Loucy (cell line): Measurements from ENCODE around the gene TOR4A.

Experiments
- H2AFZ ChIP-seq: fragments of 200-600 bp; sonication (generic); 2 replicates; pipeline ENCODE4 v1.6.0; 2016; ENCODE audit warnings: antibody characterized with exemption, mild to moderate bottlenecking, low read length, moderate library complexity
- H3F3A ChIP-seq: fragments of 200-600 bp; 2 replicates; pipeline ENCODE4 v1.6.0; 2016; ENCODE audit warnings: antibody characterized with exemption, low read depth, mild to moderate bottlenecking
- H3K27me3 ChIP-seq: fragments of 200-600 bp; sonication (generic); 2 replicates; pipeline ENCODE4 v1.6.1; 2014; ENCODE audit warnings: low read length, mild to moderate bottlenecking; ENCODE audit not compliant: insufficient read depth, poor library complexity, severe bottlenecking
- H3K36me3 ChIP-seq: fragments of 200-600 bp; sonication (generic); 2 replicates; pipeline ENCODE4 v1.6.1; 2016; ENCODE audit warnings: low read length; ENCODE audit not compliant: insufficient read depth
- H3K4me1 ChIP-seq: fragments of 200-600 bp; sonication (generic); 2 replicates; pipeline ENCODE4 v1.5.1; 2014; ENCODE audit warnings: low read length, mild to moderate bottlenecking; ENCODE audit not compliant: insufficient read depth, poor library complexity, severe bottlenecking
- H3K4me2 ChIP-seq: fragments of 200-600 bp; sonication (generic); 2 replicates; pipeline ENCODE4 v1.6.0; 2014; ENCODE audit warnings: antibody characterized with exemption, low read length, low read depth, mild to moderate bottlenecking; ENCODE audit not compliant: poor library complexity, severe bottlenecking
- H3K4me3 ChIP-seq: fragments of 200-600 bp; sonication (generic); 2 replicates; pipeline ENCODE4 v1.5.1; 2014; ENCODE audit warnings: low read length, mild to moderate bottlenecking, mixed read lengths; ENCODE audit not compliant: poor library complexity, severe bottlenecking
- H3K79me2 ChIP-seq: fragments of 200-600 bp; sonication (generic); 2 replicates; pipeline ENCODE4 v1.6.1; 2014; ENCODE audit warnings: low read length; ENCODE audit not compliant: insufficient read depth
- H3K9ac ChIP-seq: fragments of 200-600 bp; sonication (generic); 2 replicates; pipeline ENCODE4 v1.6.0; 2014; ENCODE audit warnings: mild to moderate bottlenecking, low read depth, low read length, moderate library complexity; ENCODE audit not compliant: poor library complexity, severe bottlenecking
- H3K9me2 ChIP-seq: fragments of 200-600 bp; sonication (generic); replicated peaks from 2 replicates; pipeline ENCODE4 v1.6.1; 2016; ENCODE audit warnings: low read depth, low read length, mixed read lengths
- H3K9me3 ChIP-seq: fragments of 200-600 bp; sonication (generic); 2 replicates; pipeline ENCODE4 v1.6.1; 2014; ENCODE audit warnings: mild to moderate bottlenecking, antibody characterized with exemption, low read length, low read depth; ENCODE audit not compliant: insufficient read depth
- H4K20me1 ChIP-seq: fragments of 200-600 bp; sonication (generic); 2 replicates; pipeline ENCODE4 v1.6.0; 2014; ENCODE audit warnings: antibody characterized with exemption, low read length, mild to moderate bottlenecking; ENCODE audit not compliant: insufficient read depth, poor library complexity, severe bottlenecking
- EZH2phosphoT487 ChIP-seq: fragments of 200-600 bp; IDR thresholded peaks from 2 replicates; pipeline ENCODE4 v1.6.1; 2018; ENCODE audit warnings: antibody characterized with exemption, mild to moderate bottlenecking, moderate library complexity, borderline replicate concordance
- TF ChIP-seq, protein P1 (sequence below): fragments of 200-600 bp; sonication (generic); conservative IDR thresholded peaks from 2 replicates; pipeline ENCODE4 v1.5.1; 2014; ENCODE audit warnings: mild to moderate bottlenecking, antibody characterized with exemption, low read length

Gene TOR4A

DNA sequence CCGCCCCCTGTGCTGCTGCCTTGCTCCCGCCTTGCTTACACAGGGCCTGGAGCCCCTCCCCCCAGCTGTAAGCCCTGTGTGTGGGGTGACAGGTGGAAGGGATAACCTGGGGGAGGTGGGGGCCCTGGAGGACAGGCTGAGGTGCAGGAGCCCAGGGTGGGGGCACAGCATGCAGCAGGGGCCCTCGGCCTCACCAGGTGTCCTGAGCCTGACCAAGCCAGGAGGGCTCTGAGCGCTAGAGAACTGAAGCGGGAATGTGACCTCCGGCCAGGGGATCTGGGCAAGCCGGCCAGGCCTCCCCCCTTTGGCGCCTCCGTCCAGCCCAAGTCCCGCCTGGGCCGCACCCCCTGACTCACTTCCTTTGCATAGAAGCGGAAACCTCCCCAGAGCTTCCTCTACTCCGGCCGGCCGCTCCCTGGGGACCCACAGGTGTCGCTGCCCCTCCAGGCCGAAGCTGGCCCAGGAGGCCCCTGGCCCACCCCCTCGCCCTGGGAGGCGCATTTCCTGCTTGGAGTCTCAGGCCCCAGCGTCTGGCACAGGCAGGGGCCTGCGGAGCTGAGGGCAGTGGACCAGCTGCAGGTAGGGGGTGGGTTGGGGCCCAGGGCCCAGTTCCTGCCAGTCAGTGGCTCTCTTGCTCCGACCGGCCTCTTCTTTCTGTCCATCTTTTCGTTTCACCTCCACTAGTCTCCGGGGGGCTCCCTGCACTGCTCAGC is at the start of gene TOR4A:
Gene TOR4A (plus strand): TSS at position 398 of the 713 bp plus-strand sequence. CDS start 964 bp downstream, outside the sequence.
- Histone ChIP-seq H3K4me1 (no peaks in the 10 kb centered on the region), H3K9me2 (no peaks in the 10 kb centered on the region)

GRCh38 chr9:137227853-137228505 is 49.5 kb upstream of the TOR4A start:
- Histone ChIP-seq H3K4me1 (peaks cover 16% of the 10 kb centered on the region), H3F3A (no peaks in the 10 kb centered on the region), H3K9ac (no peak overlapping the region), H4K20me1 (no peaks in the 10 kb centered on the region), H3K4me3 (no peak overlapping the region), H3K36me3 (no peaks in the 10 kb centered on the region), H3K79me2 (no peaks in the 10 kb centered on the region), H3K9me2 (no peaks in the 10 kb centered on the region), H3K9me3 (no peaks in the 10 kb centered on the region), H3K4me2 (no peak overlapping the region), H3K27me3 (no peaks in the 10 kb centered on the region), H2AFZ (no peak overlapping the region)
- TF ChIP-seq, protein P1, sequence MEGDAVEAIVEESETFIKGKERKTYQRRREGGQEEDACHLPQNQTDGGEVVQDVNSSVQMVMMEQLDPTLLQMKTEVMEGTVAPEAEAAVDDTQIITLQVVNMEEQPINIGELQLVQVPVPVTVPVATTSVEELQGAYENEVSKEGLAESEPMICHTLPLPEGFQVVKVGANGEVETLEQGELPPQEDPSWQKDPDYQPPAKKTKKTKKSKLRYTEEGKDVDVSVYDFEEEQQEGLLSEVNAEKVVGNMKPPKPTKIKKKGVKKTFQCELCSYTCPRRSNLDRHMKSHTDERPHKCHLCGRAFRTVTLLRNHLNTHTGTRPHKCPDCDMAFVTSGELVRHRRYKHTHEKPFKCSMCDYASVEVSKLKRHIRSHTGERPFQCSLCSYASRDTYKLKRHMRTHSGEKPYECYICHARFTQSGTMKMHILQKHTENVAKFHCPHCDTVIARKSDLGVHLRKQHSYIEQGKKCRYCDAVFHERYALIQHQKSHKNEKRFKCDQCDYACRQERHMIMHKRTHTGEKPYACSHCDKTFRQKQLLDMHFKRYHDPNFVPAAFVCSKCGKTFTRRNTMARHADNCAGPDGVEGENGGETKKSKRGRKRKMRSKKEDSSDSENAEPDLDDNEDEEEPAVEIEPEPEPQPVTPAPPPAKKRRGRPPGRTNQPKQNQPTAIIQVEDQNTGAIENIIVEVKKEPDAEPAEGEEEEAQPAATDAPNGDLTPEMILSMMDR = no peak
- no peak for TF ChIP-seq EZH2phosphoT487

More for the DNA sequence above, at the start of gene TOR4A:
- Histone ChIP-seq H3K9ac (no peak within 1 kb of the TSS), H3K9me3 (no peaks in the 10 kb centered on the region), H2AFZ (no peak within 1 kb of the TSS), H3K4me2 (no peak within 1 kb of the TSS), H4K20me1 (no peaks in the 10 kb centered on the region), H3F3A (no peaks in the 10 kb centered on the region), H3K36me3 (no peaks in the 10 kb centered on the region; the same call in 1 of the 2 replicates), H3K27me3 (no peaks in the 10 kb centered on the region), H3K4me3 (no peak within 1 kb of the TSS), H3K79me2 (no peaks in the 10 kb centered on the region)
- no peak for TF ChIP-seq EZH2phosphoT487
- TF ChIP-seq, protein P1 = no peak

DNA sequence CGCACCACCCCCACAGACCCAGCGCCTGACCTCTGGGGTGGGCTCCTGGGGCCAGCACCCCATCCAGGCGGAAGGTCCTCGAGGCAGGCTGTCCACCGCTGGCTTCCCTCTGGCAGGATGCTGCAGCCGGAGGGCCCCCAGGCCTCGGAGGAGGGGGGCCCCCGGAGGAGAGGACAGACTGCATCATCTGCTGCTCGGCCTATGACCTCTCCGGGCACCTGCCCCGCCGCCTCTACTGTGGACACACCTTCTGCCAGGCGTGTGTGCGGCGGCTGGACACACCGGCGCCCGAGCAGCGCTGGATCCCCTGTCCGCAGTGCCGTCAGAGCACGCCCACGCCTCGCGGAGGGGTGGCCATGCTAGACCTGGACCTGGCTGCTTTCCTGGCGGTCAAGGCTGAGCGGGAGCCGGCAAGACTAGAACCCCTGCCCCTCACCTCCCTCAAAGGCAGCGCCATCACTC is 49.0 kb upstream of the TOR4A start:
- TF ChIP-seq EZH2phosphoT487 = no peak
- TF ChIP-seq, protein P1 = no peak
- Histone ChIP-seq H3K9me2 (no peaks in the 10 kb centered on the region), H2AFZ (no peak overlapping the region), H3K9ac (no peak overlapping the region), H4K20me1 (no peaks in the 10 kb centered on the region), H3K79me2 (no peaks in the 10 kb centered on the region), H3K27me3 (no peaks in the 10 kb centered on the region), H3K4me1 (peaks cover 15% of the 10 kb centered on the region), H3K4me2 (no peak overlapping the region), H3F3A (no peaks in the 10 kb centered on the region), H3K36me3 (no peaks in the 10 kb centered on the region), H3K4me3 (no peak overlapping the region), H3K9me3 (no peaks in the 10 kb centered on the region)
